LNCaP clone FGC (cell line): ENCODE data around the gene DHX15.
"Not testable (repeated sequence)": the region's sequence is repeated elsewhere in the genome, so short reads cannot be mapped to it uniquely, and the experiment has no call there.

ENCODE experiments used
- DNase-seq: peaks from one replicate; pipeline ENCODE4 v3.0.0-alpha.2; 2011; ENCODE audit warnings: low read depth
- H3K4me3 ChIP-seq: 2 replicates; pipeline ENCODE4 v1.5.1; 2011; ENCODE audit warnings: mild to moderate bottlenecking, low read depth, low read length, control low read depth
- CTCF ChIP-seq: IDR thresholded peaks from 2 replicates; pipeline ENCODE4 v1.5.1; 2012; ENCODE audit warnings: mild to moderate bottlenecking; ENCODE audit not compliant: control insufficient read depth, insufficient read depth; ENCODE audit errors: extremely low read depth

The DHX15 gene

GRCh38 chr4:24515698-24516097 lies 68.7 kb downstream of the DHX15 start:
- no peak overlapping the region for H3K4me3 ChIP-seq
- TF ChIP-seq CTCF, result no peak
- DNase-seq, result no peak

DNA sequence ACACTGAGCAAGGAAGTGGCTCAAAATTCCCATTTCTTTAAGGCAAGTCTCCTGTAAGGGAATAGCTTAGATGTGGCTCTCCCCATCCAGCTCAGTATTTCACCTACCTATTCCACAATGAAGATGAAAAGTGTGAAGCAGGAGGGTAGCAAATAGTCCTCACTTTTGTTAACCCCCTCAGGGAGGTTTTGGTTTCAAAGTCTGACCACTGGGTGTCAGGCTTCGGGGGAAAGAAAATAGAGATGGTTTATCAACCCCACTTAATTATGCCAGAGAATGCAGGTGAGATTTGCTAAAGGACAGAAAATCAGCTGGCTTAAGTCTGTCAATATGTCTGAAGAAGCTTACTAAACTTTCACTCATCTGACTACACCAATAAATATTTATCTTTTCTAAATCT lies 69.5 kb downstream of the DHX15 start:
- DNase-seq, result no peak
- peak; percentile 35 for TF ChIP-seq CTCF
- no peak overlapping the region for H3K4me3 ChIP-seq

DNA sequence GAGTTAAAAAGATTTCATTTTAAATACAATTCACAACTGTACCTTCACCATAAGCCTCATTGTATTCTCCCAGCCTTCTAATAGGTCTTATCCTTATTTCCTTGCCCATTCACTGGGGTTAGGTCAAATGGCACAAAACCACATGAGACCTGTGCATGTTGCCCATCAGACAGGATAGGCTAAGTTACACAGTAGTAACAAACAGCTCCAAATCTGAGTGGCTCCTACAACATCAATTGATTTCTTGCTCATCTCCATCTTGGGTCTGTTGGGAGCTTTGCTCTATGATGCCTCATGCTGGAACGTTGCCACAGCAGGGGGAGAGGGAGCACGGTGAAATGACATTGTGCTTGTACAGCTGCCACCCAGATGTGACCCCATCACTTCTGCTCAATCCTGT lies 70.6 kb downstream of the DHX15 start:
- H3K4me3 ChIP-seq, result no peak overlapping the region
- no peak for TF ChIP-seq CTCF
- DNase-seq, result no peak

DNA sequence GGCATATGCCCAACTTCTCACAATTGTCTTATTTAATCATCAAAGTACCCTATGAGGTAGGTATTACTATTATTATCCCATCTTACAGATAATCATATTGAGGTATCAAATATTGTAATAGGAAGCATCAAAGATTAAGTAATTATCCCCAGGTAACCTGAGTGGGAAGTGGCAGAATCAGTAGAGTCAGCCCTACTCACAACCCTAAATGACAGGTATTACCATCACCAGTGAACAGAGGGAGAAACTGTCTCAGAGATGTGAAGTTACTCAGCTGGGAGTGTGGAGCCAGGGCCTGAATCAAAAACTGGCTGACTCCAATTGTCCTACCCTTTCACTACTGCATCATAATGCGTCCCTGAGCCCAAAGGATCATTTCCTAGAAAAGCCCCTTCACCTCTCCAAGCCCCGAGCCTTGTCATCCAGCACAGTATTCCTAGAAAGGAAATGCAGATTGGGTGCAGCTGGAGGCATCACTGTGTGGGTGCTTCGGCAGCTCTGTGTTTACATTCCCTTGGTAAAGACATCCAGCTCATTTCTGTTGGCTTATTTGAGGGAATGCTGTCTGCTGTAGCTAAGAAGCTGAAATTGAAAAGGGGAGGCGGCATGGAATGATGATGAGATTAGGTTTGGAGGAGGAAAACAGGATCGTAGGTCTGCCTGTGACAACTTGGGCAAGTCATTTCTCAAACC lies 72.8 kb downstream of the DHX15 start:
- no peak for TF ChIP-seq CTCF

DNA sequence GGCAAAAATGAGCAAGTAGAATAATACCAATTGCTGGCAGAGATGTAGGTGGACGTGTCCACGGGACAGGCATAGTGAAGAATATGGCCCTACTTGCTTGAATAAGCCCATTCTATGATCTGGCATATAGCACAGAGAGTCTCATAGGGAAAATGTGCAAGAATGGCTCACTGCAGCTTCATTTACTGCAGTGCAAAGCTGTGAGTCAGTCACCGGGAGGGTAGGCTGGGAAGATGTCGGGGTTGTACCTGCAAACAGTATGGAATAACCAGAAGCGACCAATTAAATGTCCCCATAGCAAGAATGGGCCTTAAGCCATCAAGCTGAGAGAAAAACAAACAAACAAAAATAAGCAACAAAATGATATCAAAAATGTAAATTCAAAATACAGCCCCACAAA lies 74.3 kb downstream of the DHX15 start:
- TF ChIP-seq CTCF, result no peak
- H3K4me3 ChIP-seq, result no peak overlapping the region
- DNase-seq, result no peak

More for the DNA sequence above, 72.8 kb downstream of the DHX15 start:
- H3K4me3 ChIP-seq, result no peak overlapping the region
- DNase-seq, result no peak

- DNase-seq, result no peak
- H3K4me3 ChIP-seq, result no peak overlapping the region
- no peak for TF ChIP-seq CTCF
Measured at GRCh38 chr4:24508541-24508940, 75.8 kb downstream of the DHX15 start.

DNA sequence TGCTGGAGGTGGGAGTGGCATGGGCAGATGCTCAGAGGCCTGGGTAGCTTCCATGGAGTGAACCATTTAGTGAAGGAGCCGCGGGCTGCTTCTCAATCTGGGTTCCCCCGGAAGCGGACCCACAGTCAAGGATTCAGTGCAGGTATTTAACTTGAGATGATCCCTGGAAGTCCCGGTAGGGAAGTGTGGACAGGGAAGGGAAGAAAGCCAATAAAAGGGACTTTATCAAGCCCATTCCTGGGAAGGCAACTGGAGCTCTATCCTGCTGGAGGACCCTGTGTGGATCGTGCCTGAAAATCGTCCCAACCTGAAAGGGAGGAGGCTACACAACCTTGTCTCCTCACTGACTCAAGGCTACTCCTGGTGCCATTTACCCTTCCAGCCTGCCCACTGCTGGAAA lies 76.9 kb downstream of the DHX15 start:
- TF ChIP-seq CTCF, result no peak
- DNase-seq, result no peak
- no peak overlapping the region for H3K4me3 ChIP-seq

- DNase-seq, H3K4me3 ChIP-seq: not testable (repeated sequence)
Measured at GRCh38 chr4:24503090-24503489, 81.3 kb downstream of the DHX15 start.
